ENCODE measurements around the gene CDK14.

The CDK14 gene

GRCh38 chr7:90645784-90646183 is 49.7 kb downstream of the CDK14 start:
- no peak for DNase-seq

GRCh38 chr7:90648107-90648506 is 52.0 kb downstream of the CDK14 start:
- no peak for DNase-seq

- DNase-seq, result no peak
Observed at GRCh38 chr7:90648834-90649233, 52.7 kb downstream of the CDK14 start.

- no peak for DNase-seq
Observed at GRCh38 chr7:90654718-90655427, 58.8 kb downstream of the CDK14 start.

GRCh38 chr7:90655566-90655965 is 59.4 kb downstream of the CDK14 start:
- no peak for DNase-seq

GRCh38 chr7:90657481-90657880 is 61.4 kb downstream of the CDK14 start:
- DNase-seq, result no peak

GRCh38 chr7:90660100-90660499 is 64.0 kb downstream of the CDK14 start:
- DNase-seq, result no peak

GRCh38 chr7:90660819-90661218 is 64.7 kb downstream of the CDK14 start:
- no peak for DNase-seq

- DNase-seq, result no peak
Observed at GRCh38 chr7:90661290-90662151, 65.4 kb downstream of the CDK14 start.

GRCh38 chr7:90663176-90663575 is 67.1 kb downstream of the CDK14 start:
- DNase-seq, result no peak

GRCh38 chr7:90666186-90666585 is 70.1 kb downstream of the CDK14 start:
- DNase-seq, result no peak

- DNase-seq, result no peak
Observed at GRCh38 chr7:90668992-90669391, 72.9 kb downstream of the CDK14 start.

- no peak for DNase-seq
Observed at GRCh38 chr7:90669492-90669891, 73.4 kb downstream of the CDK14 start.

- DNase-seq, result no peak
Observed at GRCh38 chr7:90671571-90671970, 75.5 kb downstream of the CDK14 start.

- DNase-seq, result no peak
Observed at GRCh38 chr7:90672210-90672609, 76.1 kb downstream of the CDK14 start.

- no peak for DNase-seq
Observed at GRCh38 chr7:90674625-90675024, 78.5 kb downstream of the CDK14 start.

- no peak for DNase-seq
Observed at GRCh38 chr7:90675982-90676381, 79.9 kb downstream of the CDK14 start.

GRCh38 chr7:90677486-90678404 is 81.6 kb downstream of the CDK14 start:
- DNase-seq, result no peak

- no peak for DNase-seq
Observed at GRCh38 chr7:90678986-90679385, 82.9 kb downstream of the CDK14 start.

- DNase-seq, result no peak
Observed at GRCh38 chr7:90680484-90680883, 84.4 kb downstream of the CDK14 start.

- no peak for DNase-seq
Observed at GRCh38 chr7:90681336-90682022, 85.4 kb downstream of the CDK14 start.

GRCh38 chr7:90686146-90686545 is 90.0 kb downstream of the CDK14 start:
- DNase-seq, result no peak

- no peak for DNase-seq
Observed at GRCh38 chr7:90688810-90689209, 92.7 kb downstream of the CDK14 start.

Measured in activated CD8-positive, alpha-beta memory T cell treated with anti-CD3 and anti-CD28 coated beads, Interleukin-2, amount 50 U/mL, for 4 hours (primary cell).